HG02798 (cell line): ENCODE results near the gene SPINK13.
"Not testable (repeated sequence)": the region's sequence is repeated elsewhere in the genome, so short reads cannot be mapped to it uniquely, and the experiment has no call there.

Source experiments
- ATAC-seq: cut with Tn5 transposase; IDR thresholded peaks from one replicate; pipeline ENCODE4 v1.9.1; 2021; ENCODE audit warnings: mild to moderate bottlenecking; ENCODE audit not compliant: unreplicated experiment, poor library complexity

The SPINK13 gene

GRCh38 chr5:148309746-148310145 lies 41.2 kb downstream of the SPINK13 start:
- no peak for ATAC-seq

GRCh38 chr5:148311484-148311883 lies 42.9 kb downstream of the SPINK13 start:
- no peak for ATAC-seq

GRCh38 chr5:148312153-148312552 lies 43.6 kb downstream of the SPINK13 start, which contains the start of gene SPINK7:
Gene SPINK7, plus strand, starts transcription at chr5:148312423. Its CDS starts 61 bp downstream, at chr5:148312484.
- ATAC-seq = no peak

GRCh38 chr5:148314187-148314586 lies 45.6 kb downstream of the SPINK13 start:
- ATAC-seq = no peak

- no peak for ATAC-seq
These were observed 46.1 kb downstream of the SPINK13 start for GRCh38 chr5:148314731-148315130.

GRCh38 chr5:148320011-148320963 lies 51.7 kb downstream of the SPINK13 start:
- ATAC-seq = not testable (repeated sequence)

GRCh38 chr5:148333262-148333849 lies 64.8 kb downstream of the SPINK13 start:
- ATAC-seq = no peak

GRCh38 chr5:148335259-148335658 lies 66.7 kb downstream of the SPINK13 start, which contains the start of gene SPINK9:
Gene SPINK9, plus strand, starts transcription at chr5:148335559. Its CDS starts 55 bp downstream, at chr5:148335614.
- ATAC-seq = no peak
